ENCODE data around the gene CCDC127. TPM values are rescaled to one million over a fixed set of nuclear protein-coding genes. Genes with fewer than 3 reads are reported as not detected.
A peak's percentile ranks its signal among the peaks of the same experiment; 100 is the strongest.

The CCDC127 gene
- total and polyA plus RNA-seq, 2 of the 4 experiments (the other 2 are of a cell fraction), result 3.2 to 3.9 TPM

- no peak within 1 kb of the TSS for H4K8ac ChIP-seq (ENCODE audit: low read depth in 2 of 2, low read length in 2 of 2)
- no peak within 1 kb of the TSS for H3K9ac ChIP-seq (ENCODE audit: low read depth, low read length)
- in situ Hi-C loops (cut with MboI; ENCODE audit: low sequenced_read_pairs) (no loop called here), intact Hi-C loops (cut with micrococcal nuclease) (no loop called here), dilution Hi-C loops (cut with HindIII; ENCODE audit: low sequenced_read_pairs, unreplicated experiment) (no loop called here)
- BruUV-seq (replicated peaks), result no TSS peak
- H2BK120ac ChIP-seq (ENCODE audit: low read depth, low read length), result no peak within 1 kb of the TSS
- no peak within 1 kb of the TSS for H3K18ac ChIP-seq (ENCODE audit: low read depth, low read length)
- H3K4me3 ChIP-seq (ENCODE audit: insufficient read depth, low read depth, low read length), result no peak within 1 kb of the TSS
- H2AK9ac ChIP-seq (replicated peaks; ENCODE audit: low read depth, low read length, poor library complexity), result peak within 1 kb of the TSS; percentile 50
- no peak within 1 kb of the TSS for H2BK5ac ChIP-seq (ENCODE audit: low read depth, low read length, poor library complexity, severe bottlenecking)
- no peak within 1 kb of the TSS for H2AFZ ChIP-seq (replicated peaks; ENCODE audit: low read length, poor library complexity)
- no peaks in the 10 kb centered on the region for H3K79me1 ChIP-seq (ENCODE audit: low read depth in 1 of 2, low read length in 2 of 2)
- peaks cover 3% of the 10 kb centered on the region; the same call in 1 of the 2 replicates for H3K9me1 ChIP-seq (ENCODE audit: insufficient read depth, low read length)
- H3K9me3 ChIP-seq (ENCODE audit: control insufficient read depth, insufficient read depth, low read length), result no peaks in the 10 kb centered on the region
- H3K36me3 ChIP-seq (ENCODE audit: control insufficient read depth, insufficient read depth, low read length), result no peaks in the 10 kb centered on the region
- DNase-seq, result no peak
- no peak within 1 kb of the TSS for H4K91ac ChIP-seq (ENCODE audit: insufficient read depth, low read depth, low read length)
- no peak within 1 kb of the TSS for H3K23ac ChIP-seq (ENCODE audit: low read depth, low read length)
- H2BK15ac ChIP-seq (ENCODE audit: low read depth, low read length), result no peak within 1 kb of the TSS
- H3K56ac ChIP-seq (ENCODE audit: extremely low read depth, insufficient read depth, low read length), result no peak within 1 kb of the TSS
- TF ChIP-seq RCOR1 (IDR thresholded peaks at IDR 0.05; ENCODE audit: insufficient replicate concordance, low read length), result no peak
- no peak for TF ChIP-seq NFE2L2 (IDR thresholded peaks at IDR 0.05; ENCODE audit: low read depth, low read length)
- no peak for TF ChIP-seq RAD21 (IDR thresholded peaks at IDR 0.05; ENCODE audit: low read length)
- TF ChIP-seq USF2 (IDR thresholded peaks at IDR 0.05; ENCODE audit: low read depth, low read length), result no peak
- no peak for TF ChIP-seq CHD1 (IDR thresholded peaks at IDR 0.05; ENCODE audit: low read depth, low read length)
- no peak for TF ChIP-seq SMC3 (IDR thresholded peaks at IDR 0.05; ENCODE audit: low read depth, low read length)
- no peak for TF ChIP-seq MXI1 (IDR thresholded peaks at IDR 0.05; ENCODE audit: borderline replicate concordance, low read depth, low read length)
- no peak for TF ChIP-seq RFX5 (IDR thresholded peaks at IDR 0.05; ENCODE audit: low read depth, low read length)
- TF ChIP-seq CTCF (conservative IDR thresholded peaks at IDR 0.05; ENCODE audit: low read depth, low read length), result no peak
- no peak for TF ChIP-seq BHLHE40 (IDR thresholded peaks at IDR 0.05; ENCODE audit: low read depth, low read length)
- no peak for TF ChIP-seq MAFK (IDR thresholded peaks at IDR 0.05; ENCODE audit: low read depth, low read length)
- no peak for TF ChIP-seq FOS (IDR thresholded peaks at IDR 0.05; ENCODE audit: low read depth, low read length)
- TF ChIP-seq ELK1 (IDR thresholded peaks at IDR 0.05; ENCODE audit: borderline replicate concordance, low read depth, low read length), result no peak
- TF ChIP-seq MAZ (IDR thresholded peaks at IDR 0.05; ENCODE audit: borderline replicate concordance, low read depth, low read length), result no peak
- no peak for ATAC-seq (ENCODE audit: low read depth)
- H3K27ac ChIP-seq (ENCODE audit: insufficient read depth, low read length), result no peak within 1 kb of the TSS
- no peaks in the 10 kb centered on the region for H3K4me1 ChIP-seq (ENCODE audit: control insufficient read depth, insufficient read depth, low read length)
- peak within 1 kb of the TSS; percentile 59 for H2AK5ac ChIP-seq (ENCODE audit: low read depth, low read length)
- H4K20me1 ChIP-seq (ENCODE audit: insufficient read depth, low read length), result peaks cover 2% of the 10 kb centered on the region; the same call in 1 of the 2 replicates
- no peak within 1 kb of the TSS for H4K5ac ChIP-seq (ENCODE audit: low read depth, low read length)
- no peak within 1 kb of the TSS for H3K4me2 ChIP-seq (ENCODE audit: low read depth, low read length)
- no peak within 1 kb of the TSS for H2BK20ac ChIP-seq (ENCODE audit: low read depth, low read length)
- CTCF ChIA-PET, result no interaction called here
- POLR2A ChIA-PET (ENCODE audit: unreplicated experiment), result no interaction called here
- 37% methylated on average over 39 of the region's 56 CpGs; no CpG with 5 or more reads in 1 of the 2 experiments for WGBS, 2 experiments (ENCODE audit: extremely low coverage in 2 of 2, insufficient read length in 1 of 2)
- no peak within 1 kb of the TSS for H3K4ac ChIP-seq (ENCODE audit: low read depth, low read length)
- H3K27me3 ChIP-seq (ENCODE audit: control insufficient read depth, insufficient read depth, low read length), result peaks cover 12% of the 10 kb centered on the region; the same call in 1 of the 2 replicates
- no peak within 1 kb of the TSS; the same call in 1 of the 2 replicates for H3K14ac ChIP-seq (replicated peaks; ENCODE audit: low read depth, low read length)
These were observed 26.7 kb downstream of the CCDC127 start, which contains the start of gene LRRC14B for GRCh38 chr5:191036-191948. LRRC14B (plus strand) TSS chr5:191495; CDS start chr5:191539, 44 bp downstream.
